Subcutaneous abdominal adipose tissue (tissue), 5 donors: Measurements from ENCODE around the gene MYO5C.

ENCODE experiments used
- H3K27ac ChIP-seq: one replicate; pipeline ENCODE4 v1.7.0; 2013; ENCODE audit warnings: low read depth, mild to moderate bottlenecking, inconsistent platforms, low read length, moderate library complexity
- H3K27me3 ChIP-seq, 5 donors: one replicate each; pipeline ENCODE4 v1.7.0; 2013; ENCODE audit warnings: low read length in 5 of 5, inconsistent platforms in 1 of 5; ENCODE audit not compliant: control insufficient read depth in 5 of 5, insufficient read depth in 4 of 5
- H3K36me3 ChIP-seq, 5 donors: one replicate each; pipeline ENCODE4 v1.7.0; 2013; ENCODE audit warnings: low read length in 5 of 5; ENCODE audit not compliant: control insufficient read depth in 5 of 5, insufficient read depth in 5 of 5
- H3K4me1 ChIP-seq, 5 donors: one replicate each; pipeline ENCODE4 v1.7.0; 2013; ENCODE audit warnings: low read length in 5 of 5, mild to moderate bottlenecking in 3 of 5, moderate library complexity in 1 of 5; ENCODE audit not compliant: control insufficient read depth in 5 of 5, insufficient read depth in 5 of 5
- H3K4me3 ChIP-seq, 5 donors: one replicate each; pipeline ENCODE4 v1.7.0; 2013; ENCODE audit warnings: low read length in 5 of 5, low read depth in 1 of 5
- H3K9ac ChIP-seq, 5 donors: one replicate each; pipeline ENCODE4 v1.7.0; 2013; ENCODE audit warnings: low read length in 5 of 5, mild to moderate bottlenecking in 4 of 5, moderate library complexity in 3 of 5
- H3K9me3 ChIP-seq, 5 donors: one replicate each; pipeline ENCODE4 v1.7.0; 2013; ENCODE audit warnings: low read length in 5 of 5; ENCODE audit not compliant: control insufficient read depth in 5 of 5
- donor health status: healthy.
- donor health status: healthy.
- donor health status: healthy.
- donor health status: healthy.
- donor health status: healthy.

Gene MYO5C

DNA sequence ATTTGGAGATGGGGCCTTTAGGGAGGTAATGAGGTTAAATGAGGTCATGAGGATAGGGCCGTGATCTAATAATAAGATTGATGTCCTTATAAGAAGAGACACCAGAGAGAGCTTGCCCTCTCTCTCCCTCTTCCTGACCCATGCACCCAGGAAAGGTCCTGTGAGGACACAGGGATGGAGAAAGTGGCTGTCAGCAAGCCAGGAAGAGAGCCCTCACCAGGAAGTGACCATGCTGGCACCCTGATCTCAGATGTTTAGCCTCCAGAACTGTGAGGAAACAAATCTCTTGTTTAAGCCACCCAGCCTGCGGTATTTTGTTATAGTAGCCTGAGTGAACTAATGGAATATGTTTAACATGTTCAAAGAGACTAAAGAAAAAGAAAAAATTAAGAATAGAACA lies 89.2 kb downstream of the MYO5C start:
- H3K4me1 ChIP-seq, result peaks cover 0 to 4% (median 0%) of the 10 kb centered on the region in 5 donors
- H3K27ac ChIP-seq, result no peak overlapping the region
- H3K27me3 ChIP-seq, result no peaks in the 10 kb centered on the region
- H3K9me3 ChIP-seq, result no peaks in the 10 kb centered on the region
- no peak overlapping the region for H3K9ac ChIP-seq
- H3K4me3 ChIP-seq, result no peak overlapping the region
- peaks cover 0 to 22% (median 11%) of the 10 kb centered on the region in 5 donors for H3K36me3 ChIP-seq

DNA sequence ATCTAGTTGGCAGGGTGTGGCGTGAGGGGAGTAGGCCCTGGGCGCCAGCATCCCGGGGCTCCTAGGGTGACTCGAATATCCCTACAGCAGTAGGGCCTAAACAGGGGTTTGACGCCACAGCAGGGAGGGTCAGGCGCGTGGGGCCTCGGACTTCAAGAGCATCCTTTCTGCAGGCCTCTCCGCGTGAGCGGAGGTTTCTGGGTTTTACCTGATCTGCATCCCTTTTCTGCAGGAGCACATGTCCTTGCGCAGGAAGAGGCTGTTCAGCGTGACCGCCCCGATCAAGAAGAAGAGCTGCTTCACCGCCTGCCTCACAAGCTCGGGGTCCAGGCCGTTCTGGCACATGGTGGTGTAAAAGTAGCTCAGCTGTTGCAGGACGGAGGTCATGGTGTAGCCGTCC lies 90.9 kb downstream of the MYO5C start:
- no peak overlapping the region for H3K27ac ChIP-seq
- no peak overlapping the region for H3K9ac ChIP-seq
- H3K4me3 ChIP-seq, result no peak overlapping the region
- H3K4me1 ChIP-seq, result peaks cover 0 to 4% (median 0%) of the 10 kb centered on the region in 5 donors
- peaks cover 0 to 20% (median 9%) of the 10 kb centered on the region in 5 donors for H3K36me3 ChIP-seq
- no peaks in the 10 kb centered on the region for H3K9me3 ChIP-seq
- no peaks in the 10 kb centered on the region for H3K27me3 ChIP-seq

DNA sequence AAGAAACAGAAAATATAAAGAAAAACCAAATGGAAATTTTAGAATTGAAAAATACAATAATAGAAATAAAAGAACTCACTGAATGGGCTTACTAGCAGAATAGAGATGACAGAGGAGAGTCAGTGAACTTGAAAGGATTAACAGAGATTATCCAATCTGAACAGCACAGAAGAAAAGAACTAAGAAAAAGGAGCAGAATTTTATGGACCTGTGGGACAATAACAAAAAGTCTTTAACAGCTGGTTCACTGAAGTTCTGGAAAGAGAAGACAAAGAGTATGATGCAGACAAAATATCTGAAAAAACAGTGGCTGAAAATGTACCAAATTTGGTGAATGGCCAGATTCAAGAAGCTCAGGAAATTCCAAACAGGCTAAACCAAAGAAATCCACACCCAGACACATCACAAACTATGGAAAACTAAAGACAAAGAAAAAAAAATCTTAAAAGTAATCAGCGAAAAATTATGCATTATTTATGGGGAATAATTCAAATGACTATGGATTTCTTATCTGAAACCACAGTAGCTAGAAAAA lies 94.7 kb downstream of the MYO5C start:
- Histone ChIP-seq H3K9ac (no peak overlapping the region), H3K4me3 (no peak overlapping the region), H3K36me3 (peaks cover 0 to 20% (median 12%) of the 10 kb centered on the region in 5 donors), H3K27ac (no peak overlapping the region), H3K27me3 (no peaks in the 10 kb centered on the region), H3K4me1 (no peaks in the 10 kb centered on the region), H3K9me3 (no peaks in the 10 kb centered on the region)

DNA sequence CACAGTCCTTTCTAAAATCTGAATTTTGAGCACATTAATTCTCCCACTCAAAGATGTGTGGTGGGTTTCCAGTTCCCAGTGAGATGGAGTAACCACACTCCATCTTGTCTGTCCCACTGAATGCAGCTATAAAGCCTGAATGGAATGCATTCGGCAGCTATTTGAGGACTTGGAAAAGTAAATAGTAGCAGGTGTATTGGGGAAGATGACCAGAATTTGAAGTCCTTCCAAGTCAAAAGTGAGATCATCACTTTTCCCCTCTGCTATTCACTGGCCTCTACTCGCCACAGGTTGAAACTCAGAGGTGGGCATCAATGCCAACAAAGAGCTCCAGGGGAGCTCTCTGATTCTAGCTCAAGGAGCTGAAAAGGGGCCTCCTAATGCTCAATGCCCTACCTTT lies 96.3 kb downstream of the MYO5C start:
- Histone ChIP-seq H3K4me1 (no peaks in the 10 kb centered on the region), H3K36me3 (peaks cover 0 to 8% (median 5%) of the 10 kb centered on the region in 5 donors), H3K27me3 (no peaks in the 10 kb centered on the region), H3K9ac (no peak overlapping the region), H3K4me3 (no peak overlapping the region), H3K27ac (no peak overlapping the region), H3K9me3 (no peaks in the 10 kb centered on the region)

DNA sequence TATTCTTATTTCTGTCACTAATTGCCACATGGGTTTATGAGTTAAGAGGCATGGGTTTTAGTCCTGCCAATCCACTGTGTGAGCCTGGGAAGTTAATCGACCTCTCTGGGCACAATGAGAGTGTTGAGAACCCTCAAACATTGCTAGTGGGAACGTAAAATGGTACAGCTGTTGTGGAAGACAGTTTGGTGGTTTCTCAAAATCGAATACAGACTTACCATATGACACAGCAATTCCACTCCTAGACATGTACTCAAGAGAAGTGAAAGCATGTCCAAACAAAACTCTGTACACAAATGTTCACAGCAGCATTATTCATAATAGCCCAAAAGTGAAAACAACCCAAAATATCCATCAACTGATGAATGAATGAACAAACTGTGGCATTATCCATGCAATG lies 98.7 kb downstream of the MYO5C start:
- Histone ChIP-seq H3K4me3 (no peak overlapping the region), H3K27ac (no peak overlapping the region), H3K27me3 (no peaks in the 10 kb centered on the region), H3K9ac (no peak overlapping the region), H3K9me3 (no peaks in the 10 kb centered on the region), H3K36me3 (peaks cover 0 to 8% (median 3%) of the 10 kb centered on the region in 5 donors), H3K4me1 (no peaks in the 10 kb centered on the region)

DNA sequence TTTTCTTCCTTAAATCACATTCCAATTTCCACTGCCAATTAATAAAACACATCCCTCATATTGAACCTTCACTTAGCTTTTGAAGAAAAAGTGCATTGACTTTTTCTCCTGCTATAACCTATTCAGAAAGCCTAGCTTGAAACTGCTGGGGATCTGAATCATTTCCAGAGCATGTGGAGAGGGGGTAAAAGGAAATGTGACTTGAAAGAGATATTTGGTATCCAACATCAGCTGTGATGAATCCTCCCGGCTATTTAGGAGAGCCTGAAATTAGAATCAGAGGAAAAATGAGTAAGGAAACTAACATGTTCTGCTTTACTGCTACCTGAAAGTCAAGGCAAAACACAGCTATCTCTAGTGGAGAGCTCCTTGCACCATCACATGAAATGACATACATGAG lies 101.8 kb downstream of the MYO5C start:
- no peaks in the 10 kb centered on the region for H3K4me1 ChIP-seq
- no peaks in the 10 kb centered on the region for H3K9me3 ChIP-seq
- no peak overlapping the region for H3K27ac ChIP-seq
- no peaks in the 10 kb centered on the region for H3K27me3 ChIP-seq
- peaks cover 0 to 8% (median 3%) of the 10 kb centered on the region in 5 donors for H3K36me3 ChIP-seq
- no peak overlapping the region for H3K4me3 ChIP-seq
- H3K9ac ChIP-seq, result no peak overlapping the region

DNA sequence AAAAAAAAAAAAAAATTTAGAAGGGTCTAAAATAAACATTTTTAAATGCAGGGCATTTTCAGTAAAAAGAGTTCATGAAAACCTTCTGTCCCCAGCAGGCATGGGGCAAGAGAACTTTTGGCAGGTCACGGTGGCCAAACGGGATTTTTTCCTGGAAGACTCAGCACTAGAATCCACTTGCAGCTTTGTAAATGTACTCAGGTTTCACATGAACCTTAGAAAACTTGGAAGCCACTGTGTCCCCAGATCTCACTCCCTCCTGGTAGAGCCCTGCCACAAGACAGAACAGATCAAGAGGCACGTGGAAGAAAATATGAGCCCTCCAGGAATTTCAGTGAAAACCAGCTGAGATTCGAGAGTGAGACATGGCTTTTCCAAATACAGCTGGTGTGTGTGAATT lies 102.3 kb downstream of the MYO5C start:
- Histone ChIP-seq H3K27ac (no peak overlapping the region), H3K36me3 (peaks cover 0 to 8% (median 3%) of the 10 kb centered on the region in 5 donors), H3K4me3 (no peak overlapping the region), H3K9ac (no peak overlapping the region), H3K4me1 (no peaks in the 10 kb centered on the region), H3K27me3 (no peaks in the 10 kb centered on the region), H3K9me3 (no peaks in the 10 kb centered on the region)

DNA sequence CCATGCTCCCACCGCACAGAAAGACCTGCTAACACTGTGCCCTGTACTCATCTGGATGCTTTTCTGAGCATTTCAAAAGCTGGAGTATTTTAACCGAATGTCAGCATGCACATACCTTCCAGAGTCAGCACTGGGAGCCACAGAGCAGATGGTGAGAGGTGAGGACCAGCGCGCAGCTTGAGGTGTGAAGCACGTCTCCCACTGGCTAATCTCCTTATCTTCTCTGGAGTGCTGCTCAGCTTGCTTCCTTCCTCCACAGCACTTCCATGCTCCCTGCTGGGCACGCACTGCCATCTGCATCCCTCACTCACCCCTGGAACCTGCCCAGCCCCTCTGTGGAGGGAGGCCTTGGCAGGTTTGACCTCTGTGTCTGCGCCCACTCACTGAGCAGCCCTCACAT lies 104.4 kb downstream of the MYO5C start, which contains the start of gene GNB5:
GNB5 (minus strand) TSS at position 186 of the 400 bp plus-strand sequence. CDS start 6,716 bp downstream, outside the sequence.
- H3K9ac ChIP-seq, result no peak within 1 kb of the TSS
- no peaks in the 10 kb centered on the region for H3K9me3 ChIP-seq
- H3K27ac ChIP-seq, result no peak within 1 kb of the TSS
- H3K4me1 ChIP-seq, result no peaks in the 10 kb centered on the region
- no peaks in the 10 kb centered on the region for H3K27me3 ChIP-seq
- peaks cover 0 to 5% (median 2%) of the 10 kb centered on the region in 5 donors for H3K36me3 ChIP-seq
- no peak within 1 kb of the TSS for H3K4me3 ChIP-seq

DNA sequence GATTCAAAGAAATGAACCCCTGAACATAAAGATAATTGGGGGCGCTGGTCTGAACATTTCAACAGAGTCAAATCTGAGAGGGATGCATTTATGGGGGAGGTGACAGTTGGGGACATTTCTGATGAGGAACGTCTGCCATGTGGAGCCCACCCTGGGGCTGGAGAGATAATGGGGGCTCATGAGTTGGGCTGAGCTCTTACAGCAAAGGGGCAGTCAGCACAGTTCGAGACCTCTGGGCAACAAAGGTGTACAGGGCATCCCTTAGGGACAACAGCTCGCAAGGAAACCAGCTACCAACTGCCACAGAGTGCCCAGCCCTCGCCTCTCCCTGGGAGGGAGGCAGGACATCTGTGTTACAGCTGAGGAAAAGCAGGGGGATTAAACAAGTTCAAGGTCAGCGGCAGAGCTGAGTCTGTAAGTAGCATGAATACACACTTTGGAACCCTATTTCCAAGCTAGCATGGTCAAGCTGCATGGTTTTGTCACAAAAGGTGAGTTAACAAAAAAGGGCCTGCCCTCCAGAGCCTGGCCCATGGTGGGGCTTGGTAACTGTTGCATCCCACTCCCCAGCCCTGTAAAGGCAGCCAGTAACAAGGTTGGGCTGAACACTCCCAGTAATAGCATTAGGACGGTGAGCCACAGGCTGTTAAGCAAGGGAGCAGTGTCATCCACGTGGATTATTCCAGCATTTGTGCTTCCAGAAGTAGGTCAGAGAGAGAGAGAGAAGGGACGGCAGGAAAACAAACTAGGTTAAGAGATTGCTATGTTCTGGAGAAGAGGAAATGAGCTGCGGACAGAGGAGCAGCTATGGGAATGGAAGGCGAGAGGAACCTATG lies 108.7 kb downstream of the MYO5C start:
- H3K4me1 ChIP-seq, result no peaks in the 10 kb centered on the region
- H3K9ac ChIP-seq, result no peak overlapping the region
- no peak overlapping the region for H3K4me3 ChIP-seq
- H3K27me3 ChIP-seq, result no peaks in the 10 kb centered on the region
- H3K36me3 ChIP-seq, result no peaks in the 10 kb centered on the region
- no peaks in the 10 kb centered on the region for H3K9me3 ChIP-seq
- H3K27ac ChIP-seq, result no peak overlapping the region

DNA sequence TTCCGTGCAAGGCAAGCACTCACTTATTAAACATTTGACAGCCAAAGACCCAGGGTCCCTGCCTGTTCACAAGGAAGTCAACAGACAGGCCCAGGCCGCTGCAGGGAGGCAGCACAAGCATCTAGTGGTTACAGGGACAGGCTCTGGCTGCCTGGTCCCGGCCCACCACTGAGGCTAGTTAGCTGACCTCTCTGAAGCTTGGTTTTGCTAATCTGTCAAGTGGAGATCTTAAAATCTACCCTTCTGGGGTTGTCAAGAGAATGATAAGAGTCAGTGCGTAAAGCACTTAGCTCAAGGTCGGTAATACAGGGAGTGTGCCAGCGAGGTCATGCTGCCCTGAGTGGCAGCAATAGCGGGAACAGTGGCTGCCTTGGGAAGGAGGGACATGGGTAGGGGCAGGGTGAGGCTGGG lies 110.4 kb downstream of the MYO5C start:
- Histone ChIP-seq H3K27ac (no peak overlapping the region), H3K27me3 (no peaks in the 10 kb centered on the region), H3K4me1 (peaks cover 0 to 7% (median 5%) of the 10 kb centered on the region in 5 donors)

More for the DNA sequence above, 110.4 kb downstream of the MYO5C start:
- Histone ChIP-seq H3K4me3 (no peak overlapping the region), H3K9ac (no peak overlapping the region), H3K9me3 (no peaks in the 10 kb centered on the region), H3K36me3 (no peaks in the 10 kb centered on the region)
